ENCODE measurements around the gene RC3H2. TPM values are rescaled to one million over a fixed set of nuclear protein-coding genes. Genes with fewer than 3 reads are reported as not detected.

The RC3H2 gene
- total and polyA plus RNA-seq, 10 of the 15 experiments (the other 5 are each of a cell fraction or from before 2014, with no cell fraction given): 7.2 to 25.5 (median 16.1) TPM

- Histone ChIP-seq H3K4me1 (ENCODE audit: control insufficient read depth, insufficient read depth, low read length) (no peaks in the 10 kb centered on the region), H3K9ac (ENCODE audit: control insufficient read depth, insufficient read depth, low read length) (no peak overlapping the region), H3K79me2 (ENCODE audit: control insufficient read depth, insufficient read depth, low read length) (peaks cover 2% of the 10 kb centered on the region), H3K9me3 (replicated peaks; ENCODE audit: control insufficient read depth, insufficient read depth, low read length) (no peaks in the 10 kb centered on the region), H4K20me1 (ENCODE audit: control insufficient read depth, insufficient read depth) (no peaks in the 10 kb centered on the region), H3K27me3 (replicated peaks in 1 of 2; ENCODE audit: control insufficient read depth in 2 of 2, insufficient read depth in 2 of 2, low read length in 1 of 2) (no peaks in the 10 kb centered on the region), H3K4me2 (ENCODE audit: control insufficient read depth, insufficient read depth) (no peak overlapping the region), H3K27ac (ENCODE audit: control insufficient read depth, insufficient read depth) (no peak overlapping the region), H3K36me3 (ENCODE audit: control insufficient read depth in 2 of 2, insufficient read depth in 2 of 2, low read length in 1 of 2) (peaks cover 11 to 24% of the 10 kb centered on the region in 2 experiments), H3K4me3 (no peak overlapping the region), H2AFZ (ENCODE audit: control insufficient read depth, low read depth, low read length) (no peak overlapping the region)
- intact Hi-C loops (cut with micrococcal nuclease; ENCODE audit: unreplicated experiment): no loop called here
- ChIA-PET RAD21 (ENCODE audit: unreplicated experiment) (no interaction called here), CTCF (interaction anchor here (0.6 to 1.5 kb wide), 6 partner anchors 8 to 1270 kb away, joined by 3 to 7 read pairs (median 3); partner anchors contain the start of gene PDCL), POLR2A (no interaction called here), SMC1A (ENCODE audit: uncharacterized antibody, unreplicated experiment) (interaction anchor here (1.2 kb wide), 1 partner anchor 720 kb away, joined by 3 read pairs; no protein-coding TSS in a partner anchor)
- ATAC-seq: no peak
- no peak for FAIRE-seq
- in situ Hi-C loops (cut with MboI): loop anchor here (10.0 kb wide), 1 partner anchor 725 kb away; the partner anchor contains the start of gene TTLL11
- WGBS (ENCODE audit: insufficient coverage, insufficient replicate concordance, low lambda C conversion rate, missing lambda C conversion rate): 98% methylated on average over 3 of the region's 3 CpGs
- no TSS peak for BruUV-seq (replicated peaks)
- DNase-seq (ENCODE audit: low read depth, low spot score): no peak
- TF ChIP-seq NFYB (IDR thresholded peaks at IDR 0.05; ENCODE audit: insufficient read depth, low read depth, low read length): no peak
- no peak for TF ChIP-seq ZNF274 (IDR thresholded peaks at IDR 0.05; ENCODE audit: insufficient read depth, insufficient read length)
- TF ChIP-seq, protein P1, sequence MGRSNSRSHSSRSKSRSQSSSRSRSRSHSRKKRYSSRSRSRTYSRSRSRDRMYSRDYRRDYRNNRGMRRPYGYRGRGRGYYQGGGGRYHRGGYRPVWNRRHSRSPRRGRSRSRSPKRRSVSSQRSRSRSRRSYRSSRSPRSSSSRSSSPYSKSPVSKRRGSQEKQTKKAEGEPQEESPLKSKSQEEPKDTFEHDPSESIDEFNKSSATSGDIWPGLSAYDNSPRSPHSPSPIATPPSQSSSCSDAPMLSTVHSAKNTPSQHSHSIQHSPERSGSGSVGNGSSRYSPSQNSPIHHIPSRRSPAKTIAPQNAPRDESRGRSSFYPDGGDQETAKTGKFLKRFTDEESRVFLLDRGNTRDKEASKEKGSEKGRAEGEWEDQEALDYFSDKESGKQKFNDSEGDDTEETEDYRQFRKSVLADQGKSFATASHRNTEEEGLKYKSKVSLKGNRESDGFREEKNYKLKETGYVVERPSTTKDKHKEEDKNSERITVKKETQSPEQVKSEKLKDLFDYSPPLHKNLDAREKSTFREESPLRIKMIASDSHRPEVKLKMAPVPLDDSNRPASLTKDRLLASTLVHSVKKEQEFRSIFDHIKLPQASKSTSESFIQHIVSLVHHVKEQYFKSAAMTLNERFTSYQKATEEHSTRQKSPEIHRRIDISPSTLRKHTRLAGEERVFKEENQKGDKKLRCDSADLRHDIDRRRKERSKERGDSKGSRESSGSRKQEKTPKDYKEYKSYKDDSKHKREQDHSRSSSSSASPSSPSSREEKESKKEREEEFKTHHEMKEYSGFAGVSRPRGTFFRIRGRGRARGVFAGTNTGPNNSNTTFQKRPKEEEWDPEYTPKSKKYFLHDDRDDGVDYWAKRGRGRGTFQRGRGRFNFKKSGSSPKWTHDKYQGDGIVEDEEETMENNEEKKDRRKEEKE (IDR thresholded peaks at IDR 0.05): no peak
- no peak for TF ChIP-seq REST (IDR thresholded peaks at IDR 0.05; ENCODE audit: low read depth, low read length)
- no peak for TF ChIP-seq IRF5 (IDR thresholded peaks at IDR 0.05; ENCODE audit: borderline replicate concordance)
- TF ChIP-seq ZNF384 (IDR thresholded peaks at IDR 0.05; ENCODE audit: borderline replicate concordance, low read depth, low read length): no peak
- TF ChIP-seq NR2F1 (conservative IDR thresholded peaks at IDR 0.05): no peak
- TF ChIP-seq BACH1 (IDR thresholded peaks at IDR 0.05; ENCODE audit: borderline replicate concordance): no peak
- TF ChIP-seq MYC (IDR thresholded peaks at IDR 0.05; ENCODE audit: insufficient read depth, insufficient read length, insufficient replicate concordance, low read length, severe bottlenecking): no peak
- TF ChIP-seq YBX1 (IDR thresholded peaks at IDR 0.05): no peak
- TF ChIP-seq, protein P2, sequence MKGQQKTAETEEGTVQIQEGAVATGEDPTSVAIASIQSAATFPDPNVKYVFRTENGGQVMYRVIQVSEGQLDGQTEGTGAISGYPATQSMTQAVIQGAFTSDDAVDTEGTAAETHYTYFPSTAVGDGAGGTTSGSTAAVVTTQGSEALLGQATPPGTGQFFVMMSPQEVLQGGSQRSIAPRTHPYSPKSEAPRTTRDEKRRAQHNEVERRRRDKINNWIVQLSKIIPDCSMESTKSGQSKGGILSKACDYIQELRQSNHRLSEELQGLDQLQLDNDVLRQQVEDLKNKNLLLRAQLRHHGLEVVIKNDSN (IDR thresholded peaks at IDR 0.05; ENCODE audit: borderline replicate concordance, extremely low read length, insufficient read depth, low read depth, low read length): no peak
- TF ChIP-seq SREBF1 (IDR thresholded peaks at IDR 0.05; ENCODE audit: low read length): no peak
- TF ChIP-seq TCF3 (IDR thresholded peaks at IDR 0.05; ENCODE audit: borderline replicate concordance, insufficient read depth, low read depth, low read length): no peak
- no peak for TF ChIP-seq HSF1 (IDR thresholded peaks at IDR 0.05; ENCODE audit: low read depth, low read length)
Measured at GRCh38 chr9:122819326-122819725, 85.8 kb downstream of the RC3H2 start.
